ENCODE measurements around the gene NOXA1.

The NOXA1 gene

DNA sequence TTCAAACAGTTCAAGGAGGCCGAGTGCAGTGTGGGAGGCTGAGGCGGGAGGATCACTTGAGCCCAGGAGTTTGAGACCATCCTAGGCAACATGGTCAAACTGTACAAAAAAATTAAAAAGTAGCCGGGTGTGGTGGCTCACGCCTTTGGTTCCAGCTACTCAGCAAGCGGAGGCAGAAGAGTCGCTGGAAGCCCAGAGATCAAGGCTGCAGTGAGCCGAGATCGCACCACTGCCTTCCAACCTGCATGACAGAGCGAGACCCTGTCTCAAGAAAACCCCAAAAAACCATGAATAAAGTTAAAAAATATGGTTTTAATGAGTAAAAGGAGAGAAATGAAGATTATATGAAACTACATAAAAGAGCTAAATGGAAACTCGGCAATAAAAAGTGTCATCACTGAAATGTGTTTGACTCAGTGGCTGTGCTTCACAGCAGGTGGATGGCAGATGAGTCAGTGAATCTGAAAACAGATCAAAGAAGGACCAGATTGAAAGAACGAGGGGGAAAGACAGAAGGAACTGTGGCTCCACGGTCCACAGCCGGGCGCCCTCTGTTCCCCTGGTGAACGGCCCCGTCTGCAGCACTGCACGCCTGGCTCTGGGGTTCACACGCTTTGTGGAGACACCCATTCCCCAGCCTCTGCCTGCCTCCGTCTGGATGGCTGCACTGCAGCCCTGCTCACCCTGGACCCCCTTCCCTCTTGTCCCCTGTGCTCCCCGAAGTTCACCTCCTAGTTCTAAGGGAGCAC, 25.3 kb upstream of the NOXA1 start:
- TF ChIP-seq, protein P1, sequence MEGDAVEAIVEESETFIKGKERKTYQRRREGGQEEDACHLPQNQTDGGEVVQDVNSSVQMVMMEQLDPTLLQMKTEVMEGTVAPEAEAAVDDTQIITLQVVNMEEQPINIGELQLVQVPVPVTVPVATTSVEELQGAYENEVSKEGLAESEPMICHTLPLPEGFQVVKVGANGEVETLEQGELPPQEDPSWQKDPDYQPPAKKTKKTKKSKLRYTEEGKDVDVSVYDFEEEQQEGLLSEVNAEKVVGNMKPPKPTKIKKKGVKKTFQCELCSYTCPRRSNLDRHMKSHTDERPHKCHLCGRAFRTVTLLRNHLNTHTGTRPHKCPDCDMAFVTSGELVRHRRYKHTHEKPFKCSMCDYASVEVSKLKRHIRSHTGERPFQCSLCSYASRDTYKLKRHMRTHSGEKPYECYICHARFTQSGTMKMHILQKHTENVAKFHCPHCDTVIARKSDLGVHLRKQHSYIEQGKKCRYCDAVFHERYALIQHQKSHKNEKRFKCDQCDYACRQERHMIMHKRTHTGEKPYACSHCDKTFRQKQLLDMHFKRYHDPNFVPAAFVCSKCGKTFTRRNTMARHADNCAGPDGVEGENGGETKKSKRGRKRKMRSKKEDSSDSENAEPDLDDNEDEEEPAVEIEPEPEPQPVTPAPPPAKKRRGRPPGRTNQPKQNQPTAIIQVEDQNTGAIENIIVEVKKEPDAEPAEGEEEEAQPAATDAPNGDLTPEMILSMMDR (IDR thresholded peaks at IDR 0.05) = no peak

DNA sequence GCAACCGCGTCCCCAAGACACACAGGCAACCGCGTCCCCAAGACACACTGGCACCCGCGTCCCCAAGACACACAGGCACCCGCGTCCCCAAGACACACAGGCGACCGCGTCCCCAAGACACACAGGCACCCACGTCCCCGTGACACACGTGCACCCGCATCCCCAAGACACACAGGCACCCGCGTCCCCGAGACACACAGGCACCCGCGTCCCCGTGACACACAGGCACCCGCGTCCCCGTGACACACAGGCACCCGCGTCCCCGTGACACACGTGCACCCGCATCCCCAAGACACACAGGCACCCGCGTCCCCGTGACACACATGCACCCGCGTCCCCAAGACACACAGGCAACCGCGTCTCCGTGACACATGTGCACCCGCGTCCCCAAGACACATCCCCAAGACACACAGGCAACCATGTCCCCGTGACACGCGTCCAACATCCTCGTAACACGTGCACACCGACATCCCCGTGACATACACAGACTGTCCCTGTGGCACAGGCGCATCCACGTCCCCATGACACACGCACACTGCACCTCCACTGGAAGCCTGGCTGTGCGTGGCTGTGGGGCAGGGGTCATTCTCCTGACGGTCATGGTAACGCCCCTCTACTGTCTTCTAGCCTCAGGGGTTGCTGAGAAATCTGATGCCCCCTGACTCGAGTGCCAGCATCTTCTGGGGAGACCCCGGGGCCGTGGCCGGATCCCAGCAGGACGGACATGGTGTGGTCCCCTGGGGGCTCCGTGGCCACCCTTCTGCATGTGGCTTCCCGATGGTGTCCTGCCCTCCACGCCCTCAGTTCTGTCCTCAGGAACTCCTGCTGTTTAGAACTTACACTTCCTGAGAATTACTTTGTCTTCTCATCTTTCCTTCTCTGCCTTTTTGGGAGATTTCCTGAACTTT, 24.4 kb upstream of the NOXA1 start:
- TF ChIP-seq, protein P1 (IDR thresholded peaks at IDR 0.05) = no peak

DNA sequence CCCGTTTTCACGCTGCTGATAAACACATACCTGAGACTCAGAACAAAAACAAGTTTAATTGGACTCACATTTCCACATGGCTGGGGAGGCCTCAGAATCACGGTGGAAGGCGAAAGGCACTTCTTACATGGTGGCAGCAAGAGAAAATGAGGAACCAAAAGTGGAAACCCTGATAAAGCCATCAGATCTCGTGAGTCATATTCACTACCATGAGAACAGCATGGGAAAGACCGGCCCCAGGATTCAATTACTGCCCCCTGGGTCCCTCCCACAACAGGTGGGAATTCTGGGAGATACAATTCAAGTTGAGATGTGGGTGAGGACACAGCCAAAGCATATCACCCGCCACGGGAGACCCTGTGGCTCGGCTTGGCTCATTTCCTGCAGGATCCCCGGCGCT, 20.4 kb upstream of the NOXA1 start:
- TF ChIP-seq, protein P1 (IDR thresholded peaks at IDR 0.05) = no peak

DNA sequence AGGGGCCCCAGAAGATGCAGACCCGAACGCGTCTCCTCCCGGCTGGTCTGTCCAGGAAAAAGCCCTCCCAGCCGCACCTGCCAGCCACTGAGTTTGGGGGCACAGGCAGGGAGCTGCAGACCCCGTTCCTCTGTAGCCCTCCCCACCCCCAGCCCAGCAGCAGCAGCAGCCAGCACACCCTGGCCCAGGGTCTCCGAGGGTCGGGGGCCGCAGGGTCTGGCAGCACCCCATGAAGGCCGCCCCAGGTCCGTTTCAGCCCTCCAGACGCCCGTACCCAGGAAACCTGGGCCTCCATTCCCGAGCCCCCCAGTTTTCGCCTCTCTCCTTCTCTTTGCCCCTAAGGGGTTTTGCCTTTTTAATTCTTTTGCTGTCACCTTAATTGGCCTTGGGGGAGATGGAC, 19.9 kb upstream of the NOXA1 start:
- TF ChIP-seq, protein P1 (IDR thresholded peaks at IDR 0.05) = no peak

DNA sequence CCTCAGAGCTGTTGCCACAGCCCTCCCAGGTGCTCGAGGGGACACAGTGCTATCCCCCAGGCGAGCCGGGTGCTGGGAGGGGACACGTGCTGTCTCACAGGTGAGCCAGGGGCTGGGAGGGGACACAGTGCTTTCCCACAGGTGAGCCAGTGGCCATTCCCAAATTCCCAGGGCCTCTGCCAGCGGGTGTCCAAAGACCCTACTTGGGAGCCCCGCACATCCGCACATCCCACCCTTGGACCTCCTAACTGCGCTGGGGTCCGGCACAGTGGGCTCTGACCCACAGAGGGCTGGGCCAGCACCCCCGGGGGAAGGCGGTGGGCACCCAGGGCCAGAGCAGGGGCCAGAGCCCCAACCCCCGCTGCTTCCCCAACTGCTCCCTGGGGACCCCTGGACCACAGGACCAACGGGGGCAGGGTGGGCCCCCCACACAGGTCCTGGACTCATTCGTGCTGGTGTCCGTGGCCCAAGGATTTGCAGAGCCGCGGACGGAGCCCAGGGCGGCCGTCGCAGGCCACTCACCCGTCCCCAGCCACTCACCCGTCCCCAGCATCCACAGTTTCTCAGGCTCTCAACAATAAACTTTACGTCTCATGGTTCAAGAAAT, 18.1 kb upstream of the NOXA1 start:
- TF ChIP-seq, protein P1 (IDR thresholded peaks at IDR 0.05) = no peak

DNA sequence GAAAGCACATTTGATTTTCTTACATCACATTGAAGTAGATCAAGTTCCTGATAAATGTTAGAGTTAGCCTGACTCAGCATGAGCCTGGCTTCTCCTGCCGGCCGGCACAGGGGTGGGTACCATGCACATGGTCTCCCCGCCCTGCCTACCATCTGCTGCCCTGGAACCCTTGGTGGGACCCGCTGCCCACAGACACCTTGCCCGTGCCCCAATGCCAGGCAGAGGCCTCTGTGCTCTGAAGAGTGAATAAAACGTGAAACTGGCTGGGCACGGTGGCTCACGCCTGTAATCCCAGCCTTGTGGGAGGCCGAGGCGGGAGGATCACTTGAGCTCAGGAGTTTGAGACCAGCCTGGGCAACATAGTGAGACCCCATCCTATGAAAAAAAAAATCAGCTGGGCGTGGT, 17.5 kb upstream of the NOXA1 start:
- TF ChIP-seq, protein P1 (IDR thresholded peaks at IDR 0.05) = no peak

DNA sequence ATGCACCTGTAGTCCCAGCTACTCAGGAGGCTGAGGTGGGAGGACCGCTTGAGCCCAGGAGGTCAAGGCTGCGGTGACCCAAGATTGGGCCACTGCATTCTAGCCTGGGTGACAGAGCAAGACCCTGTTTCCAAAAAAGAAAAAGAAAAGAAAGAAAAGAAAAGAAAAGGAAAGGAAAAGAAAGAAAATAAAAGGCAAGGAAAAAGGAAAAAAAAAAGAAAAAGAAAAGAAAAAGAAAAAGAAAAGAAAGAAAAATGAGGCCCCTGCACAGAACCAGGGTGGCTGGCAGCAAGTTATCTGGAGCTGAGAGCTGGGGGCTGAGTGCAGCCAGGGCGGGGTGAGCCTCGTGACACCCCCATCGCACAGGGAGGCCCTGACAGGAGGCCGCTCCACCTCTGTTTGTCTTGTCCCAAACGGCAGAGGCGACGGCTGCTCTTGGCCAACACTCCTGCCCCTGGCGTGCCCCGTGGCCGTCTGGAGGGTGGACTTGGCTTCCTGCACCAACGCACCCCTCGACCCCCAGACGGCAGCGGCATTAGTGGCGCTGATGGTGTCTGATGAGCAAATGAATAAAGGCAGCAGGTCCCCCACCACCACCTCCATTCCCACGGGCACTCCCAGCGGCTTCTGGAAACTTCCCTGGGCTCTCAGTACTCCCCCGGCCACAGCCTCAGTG, 17.0 kb upstream of the NOXA1 start:
- TF ChIP-seq, protein P1 (IDR thresholded peaks at IDR 0.05) = no peak
